HepG2 (cell line): ENCODE results near the gene MYO9A.

ENCODE experiments used
- PRDM10 ChIP-seq: sonication (generic); formaldehyde crosslinking; IDR thresholded peaks from 2 replicates; pipeline ENCODE4 v1.4.0; 2020; ENCODE audit warnings: low read depth, missing genetic modification reagents
- TP53 ChIP-seq: sonication (generic); formaldehyde crosslinking; conservative IDR thresholded peaks from 2 replicates; pipeline ENCODE4 v1.4.0; 2020; ENCODE audit warnings: missing genetic modification reagents
- ZNF513 ChIP-seq: sonication (generic); formaldehyde crosslinking; conservative IDR thresholded peaks from 2 replicates; pipeline ENCODE4 v1.5.0; 2020; ENCODE audit warnings: missing genetic modification reagents
- TF ChIP-seq, protein P1 (sequence below): IDR thresholded peaks from 2 replicates; pipeline ENCODE4 v1.4.0; 2020; ENCODE audit warnings: mild to moderate bottlenecking, missing genetic modification reagents

DNA sequence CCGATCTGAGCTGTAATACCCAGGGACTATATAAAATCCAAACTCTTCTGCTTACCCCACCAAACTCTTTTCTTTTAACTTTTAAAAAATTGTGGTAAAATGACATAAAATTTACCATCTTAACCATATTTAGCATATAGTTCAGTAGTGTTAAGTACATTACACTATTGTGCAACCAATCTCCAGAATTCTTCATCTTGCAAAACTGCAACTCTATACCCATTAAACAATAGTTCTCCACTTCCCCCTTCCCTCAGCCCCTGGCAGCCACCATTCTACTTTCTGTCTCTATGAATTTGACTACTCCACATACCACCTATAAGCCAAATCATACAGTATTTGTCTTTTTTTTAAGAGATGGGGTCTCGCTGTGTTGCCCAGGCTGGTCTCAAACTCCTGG, 39.0 kb upstream of the MYO9A start:
- TF ChIP-seq PRDM10 (CRISPR knock-in tag) (no peak), ZNF513 (no peak), TP53 (CRISPR knock-in tag) (no peak)
- TF ChIP-seq, protein P1, sequence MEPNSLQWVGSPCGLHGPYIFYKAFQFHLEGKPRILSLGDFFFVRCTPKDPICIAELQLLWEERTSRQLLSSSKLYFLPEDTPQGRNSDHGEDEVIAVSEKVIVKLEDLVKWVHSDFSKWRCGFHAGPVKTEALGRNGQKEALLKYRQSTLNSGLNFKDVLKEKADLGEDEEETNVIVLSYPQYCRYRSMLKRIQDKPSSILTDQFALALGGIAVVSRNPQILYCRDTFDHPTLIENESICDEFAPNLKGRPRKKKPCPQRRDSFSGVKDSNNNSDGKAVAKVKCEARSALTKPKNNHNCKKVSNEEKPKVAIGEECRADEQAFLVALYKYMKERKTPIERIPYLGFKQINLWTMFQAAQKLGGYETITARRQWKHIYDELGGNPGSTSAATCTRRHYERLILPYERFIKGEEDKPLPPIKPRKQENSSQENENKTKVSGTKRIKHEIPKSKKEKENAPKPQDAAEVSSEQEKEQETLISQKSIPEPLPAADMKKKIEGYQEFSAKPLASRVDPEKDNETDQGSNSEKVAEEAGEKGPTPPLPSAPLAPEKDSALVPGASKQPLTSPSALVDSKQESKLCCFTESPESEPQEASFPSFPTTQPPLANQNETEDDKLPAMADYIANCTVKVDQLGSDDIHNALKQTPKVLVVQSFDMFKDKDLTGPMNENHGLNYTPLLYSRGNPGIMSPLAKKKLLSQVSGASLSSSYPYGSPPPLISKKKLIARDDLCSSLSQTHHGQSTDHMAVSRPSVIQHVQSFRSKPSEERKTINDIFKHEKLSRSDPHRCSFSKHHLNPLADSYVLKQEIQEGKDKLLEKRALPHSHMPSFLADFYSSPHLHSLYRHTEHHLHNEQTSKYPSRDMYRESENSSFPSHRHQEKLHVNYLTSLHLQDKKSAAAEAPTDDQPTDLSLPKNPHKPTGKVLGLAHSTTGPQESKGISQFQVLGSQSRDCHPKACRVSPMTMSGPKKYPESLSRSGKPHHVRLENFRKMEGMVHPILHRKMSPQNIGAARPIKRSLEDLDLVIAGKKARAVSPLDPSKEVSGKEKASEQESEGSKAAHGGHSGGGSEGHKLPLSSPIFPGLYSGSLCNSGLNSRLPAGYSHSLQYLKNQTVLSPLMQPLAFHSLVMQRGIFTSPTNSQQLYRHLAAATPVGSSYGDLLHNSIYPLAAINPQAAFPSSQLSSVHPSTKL (CRISPR knock-in tag): no peak
